Mesenchymal stem cell (in vitro differentiated cells and primary cell): ENCODE data around the gene PGAM1. TPM values are rescaled to one million over a fixed set of nuclear protein-coding genes. Genes with fewer than 3 reads are reported as not detected.

Source experiments
- DNase-seq: peaks from one replicate; pipeline ENCODE4 v3.0.0-alpha.2; 2013
- H2AFZ ChIP-seq: one replicate; pipeline ENCODE4 v1.6.1; 2013; ENCODE audit warnings: low read depth, mild to moderate bottlenecking, control low read depth, inconsistent platforms, low read length, moderate library complexity
- H2AK5ac ChIP-seq: 2 replicates; pipeline ENCODE4 v1.6.1; 2013; ENCODE audit warnings: low read length, moderate library complexity, mild to moderate bottlenecking, inconsistent platforms; ENCODE audit not compliant: severe bottlenecking
- H2BK120ac ChIP-seq: one replicate; pipeline ENCODE4 v1.6.1; 2013; ENCODE audit warnings: low read depth, mild to moderate bottlenecking, inconsistent platforms, low read length, moderate library complexity
- H2BK12ac ChIP-seq, 2 experiments: one replicate each; pipeline ENCODE4 v1.6.1; 2013; ENCODE audit warnings: inconsistent platforms in 2 of 2, low read length in 2 of 2, mild to moderate bottlenecking in 2 of 2, moderate library complexity in 2 of 2, control low read depth in 1 of 2
- H2BK15ac ChIP-seq: one replicate; pipeline ENCODE4 v1.6.1; 2013; ENCODE audit warnings: mild to moderate bottlenecking, low read depth, inconsistent platforms; ENCODE audit not compliant: poor library complexity, severe bottlenecking
- H2BK5ac ChIP-seq: 2 replicates; pipeline ENCODE4 v1.6.1; 2013; ENCODE audit warnings: low read depth, mild to moderate bottlenecking, low read length, control low read depth, inconsistent platforms; ENCODE audit not compliant: poor library complexity, severe bottlenecking
- H3K14ac ChIP-seq, 2 experiments: one replicate each; pipeline ENCODE4 v1.6.1; 2013; ENCODE audit warnings: inconsistent platforms in 2 of 2, low read length in 2 of 2, control low read depth in 1 of 2, mild to moderate bottlenecking in 1 of 2, moderate library complexity in 1 of 2
- H3K18ac ChIP-seq, 2 experiments: one replicate each; pipeline ENCODE4 v1.6.1; 2013; ENCODE audit warnings: inconsistent platforms in 2 of 2, low read length in 2 of 2, control low read depth in 1 of 2, low read depth in 1 of 2, mild to moderate bottlenecking in 1 of 2
- H3K23ac ChIP-seq, 2 experiments: one replicate each; pipeline ENCODE4 v1.6.1; 2013; ENCODE audit warnings: inconsistent platforms in 2 of 2, low read length in 2 of 2, mild to moderate bottlenecking in 2 of 2, moderate library complexity in 2 of 2, control low read depth in 1 of 2
- H3K27ac ChIP-seq: 2 replicates; pipeline ENCODE4 v1.5.1; 2013; ENCODE audit warnings: mild to moderate bottlenecking, moderate library complexity, low read length, control low read depth, inconsistent platforms; ENCODE audit not compliant: poor library complexity, severe bottlenecking
- H3K27me3 ChIP-seq, 2 experiments: 2 replicates each; pipeline versions ENCODE4 v1.6.1 to v1.7.0; 2013; ENCODE audit warnings: low read length in 2 of 2, mild to moderate bottlenecking in 2 of 2, moderate library complexity in 2 of 2, control low read depth in 1 of 2, inconsistent platforms in 1 of 2; ENCODE audit not compliant: control insufficient read depth in 1 of 2, insufficient read depth in 1 of 2
- H3K36me3 ChIP-seq, 2 experiments: 2 replicates each; pipeline versions ENCODE4 v1.6.1 to v1.7.0; 2013; ENCODE audit warnings: low read length in 2 of 2, control low read depth in 1 of 2, inconsistent platforms in 1 of 2, low read depth in 1 of 2, mild to moderate bottlenecking in 1 of 2; ENCODE audit not compliant: insufficient read depth in 2 of 2, control insufficient read depth in 1 of 2
- H3K4ac ChIP-seq, 2 experiments: one replicate each; pipeline ENCODE4 v1.6.1; 2013; ENCODE audit warnings: inconsistent platforms in 2 of 2, low read length in 2 of 2, mild to moderate bottlenecking in 2 of 2, moderate library complexity in 2 of 2, control low read depth in 1 of 2, low read depth in 1 of 2
- H3K4me1 ChIP-seq: 2 replicates; pipeline ENCODE4 v1.6.1; 2013; ENCODE audit warnings: low read depth, low read length, control low read depth; ENCODE audit not compliant: control insufficient read depth, insufficient read depth
- H3K4me2 ChIP-seq: 2 replicates; pipeline ENCODE4 v1.6.1; 2013; ENCODE audit warnings: low read length, mild to moderate bottlenecking, inconsistent platforms; ENCODE audit not compliant: poor library complexity, severe bottlenecking
- H3K4me3 ChIP-seq, 2 experiments: 2 replicates each; pipeline versions ENCODE4 v1.5.1 to v1.7.0; 2013; ENCODE audit warnings: low read length in 2 of 2, mild to moderate bottlenecking in 2 of 2, control low read depth in 1 of 2, low read depth in 1 of 2; ENCODE audit not compliant: insufficient read depth in 1 of 2
- H3K79me1 ChIP-seq: replicated peaks from 2 replicates; pipeline ENCODE4 v1.6.1; 2013; ENCODE audit warnings: mild to moderate bottlenecking, control low read depth, low read length, inconsistent platforms; ENCODE audit not compliant: poor library complexity, severe bottlenecking
- H3K9ac ChIP-seq: 2 replicates; pipeline ENCODE4 v1.7.0; 2013; ENCODE audit warnings: mild to moderate bottlenecking, low read length, moderate library complexity
- H3K9me3 ChIP-seq: 2 replicates; pipeline ENCODE4 v1.7.0; 2013; ENCODE audit warnings: mild to moderate bottlenecking, low read length; ENCODE audit not compliant: control insufficient read depth
- H4K8ac ChIP-seq: one replicate; pipeline ENCODE4 v1.6.1; 2013; ENCODE audit warnings: inconsistent platforms, mild to moderate bottlenecking, low read length, moderate library complexity
- H4K91ac ChIP-seq: one replicate; pipeline ENCODE4 v1.6.1; 2013; ENCODE audit warnings: mild to moderate bottlenecking, low read length, inconsistent platforms
- WGBS: methylation state at CpG from one replicate; pipeline ENCODE4 v1.1.7; 2013; ENCODE audit warnings: mixed read lengths; 5-methylcytosine and 5-hydroxymethylcytosine counted together
- polyA plus RNA-seq, 2 experiments: library from polyadenylated mRNA; stranded (reverse); fragments of 200-250 nt; gene quantifications; one replicate each; pipeline ENCODE4 v1.2.3, GENCODE V29; 2013

PGAM1 gene
- 268 TPM for polyA plus RNA-seq (2013, experiment 1 of 2)
- 270 TPM for polyA plus RNA-seq (2013, experiment 2 of 2)

DNA sequence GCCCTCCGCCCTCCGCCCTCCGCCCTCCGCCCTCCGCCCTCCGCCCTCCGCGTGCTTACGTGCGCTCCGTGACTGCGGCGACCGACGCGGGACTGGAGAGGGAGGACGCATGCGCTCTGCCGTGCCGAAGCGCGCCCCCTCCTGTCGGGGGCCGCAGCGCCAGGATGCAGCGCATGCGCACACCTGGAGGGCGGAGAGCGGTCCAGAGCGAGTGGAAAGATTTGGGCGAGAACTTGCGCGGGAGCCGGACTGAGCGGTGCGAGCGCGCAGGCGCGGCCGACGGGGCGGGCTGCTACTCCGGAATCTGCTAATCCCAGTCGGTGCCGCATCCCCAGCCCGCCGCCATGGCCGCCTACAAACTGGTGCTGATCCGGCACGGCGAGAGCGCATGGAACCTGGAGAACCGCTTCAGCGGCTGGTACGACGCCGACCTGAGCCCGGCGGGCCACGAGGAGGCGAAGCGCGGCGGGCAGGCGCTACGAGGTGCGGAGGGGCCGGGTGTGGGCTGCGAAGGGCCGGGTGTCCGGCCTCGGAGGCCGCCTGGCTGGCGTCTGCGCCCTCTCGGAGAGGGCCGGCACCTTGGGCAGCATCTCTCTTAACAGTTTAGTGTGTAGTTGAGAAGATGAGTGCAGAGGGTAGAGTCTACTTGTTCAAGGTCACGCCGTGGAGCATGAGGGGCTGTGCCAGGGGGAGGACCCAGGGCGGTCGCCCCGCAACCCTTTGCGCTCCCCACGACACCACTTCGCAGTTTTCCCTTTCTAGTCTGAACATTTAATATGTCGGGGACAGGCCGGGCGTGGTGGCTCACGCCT lies at the start of gene PGAM1:
PGAM1 (plus strand) TSS at position 228 of the 812 bp plus-strand sequence; CDS start at position 345, 117 bp downstream.
- H2BK120ac ChIP-seq, result no peak within 1 kb of the TSS
- peak within 1 kb of the TSS in 1 of 2 experiments; percentile 86 for H3K14ac ChIP-seq
- WGBS, result under 1% methylated on average over 62 of the region's 90 CpGs
- H3K9ac ChIP-seq, result peak within 1 kb of the TSS; percentile 98
- peak within 1 kb of the TSS; percentile 41 for H2AK5ac ChIP-seq
- peak within 1 kb of the TSS; percentile 18 for H2AFZ ChIP-seq
- no peak within 1 kb of the TSS for H2BK15ac ChIP-seq
- H3K27me3 ChIP-seq, result no peaks in the 10 kb centered on the region
- peaks cover 9 to 20% of the 10 kb centered on the region in 2 experiments for H3K36me3 ChIP-seq
- no peaks in the 10 kb centered on the region for H3K9me3 ChIP-seq
- H2BK5ac ChIP-seq, result peak within 1 kb of the TSS; percentile 82
- peak within 1 kb of the TSS; percentile 78 for H4K91ac ChIP-seq
- peak within 1 kb of the TSS; percentile 74 to 98 for H3K4me3 ChIP-seq
- no peak within 1 kb of the TSS for H2BK12ac ChIP-seq
- H3K79me1 ChIP-seq, result peaks cover 7% of the 10 kb centered on the region
- peak; percentile 95 for DNase-seq
- peak within 1 kb of the TSS; percentile 90 for H3K27ac ChIP-seq
- H3K4me1 ChIP-seq, result peaks cover 9% of the 10 kb centered on the region
- peak within 1 kb of the TSS; percentile 73 to 99 for H3K18ac ChIP-seq
- peak within 1 kb of the TSS in 1 of 2 experiments; percentile 16 for H3K23ac ChIP-seq
- H3K4ac ChIP-seq, result peak within 1 kb of the TSS; percentile 73 to 94
- peak within 1 kb of the TSS; percentile 73 for H4K8ac ChIP-seq
- H3K4me2 ChIP-seq, result peak within 1 kb of the TSS; percentile 88

DNA sequence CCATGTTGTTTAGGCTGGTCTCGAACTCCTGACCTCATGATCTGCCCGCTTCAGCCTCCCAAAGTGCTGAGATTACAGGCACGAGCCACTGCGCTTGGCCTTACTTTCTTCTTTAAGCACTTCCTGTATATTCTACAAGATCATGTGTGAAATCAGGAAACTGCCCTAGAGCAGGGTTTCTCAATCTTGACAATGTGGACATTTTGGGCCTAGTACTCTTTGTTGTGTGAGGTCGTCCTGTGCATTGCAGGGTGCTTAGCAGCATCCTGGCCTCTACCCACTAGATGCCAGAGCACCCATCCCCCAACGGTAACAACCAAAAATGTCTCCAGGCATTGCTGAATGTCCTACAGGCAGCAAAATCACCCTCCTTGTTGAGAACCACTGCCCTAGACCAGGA lies 49.6 kb upstream of the PGAM1 start:
- Histone ChIP-seq H2BK12ac (no peak overlapping the region), H4K91ac (no peak overlapping the region), H3K9ac (no peak overlapping the region), H2BK5ac (no peak overlapping the region), H3K4me1 (peaks cover 3% of the 10 kb centered on the region), H3K18ac (no peak overlapping the region), H3K27ac (no peak overlapping the region), H3K4me3 (no peak overlapping the region), H2BK120ac (no peak overlapping the region), H4K8ac (no peak overlapping the region), H2AFZ (no peak overlapping the region), H3K27me3 (no peaks in the 10 kb centered on the region), H2BK15ac (no peak overlapping the region), H3K9me3 (no peaks in the 10 kb centered on the region), H2AK5ac (no peak overlapping the region), H3K4ac (no peak overlapping the region), H3K4me2 (no peak overlapping the region), H3K36me3 (peaks cover 69 to 87% of the 10 kb centered on the region in 2 experiments), H3K23ac (no peak overlapping the region), H3K79me1 (no peaks in the 10 kb centered on the region), H3K14ac (no peak overlapping the region)
- peak; percentile 20 for DNase-seq
- 94% methylated on average over 6 of the region's 6 CpGs for WGBS

- Histone ChIP-seq H2AFZ (no peak overlapping the region), H3K27me3 (no peaks in the 10 kb centered on the region), H3K79me1 (no peaks in the 10 kb centered on the region), H3K4me3 (no peak overlapping the region), H3K27ac (no peak overlapping the region), H2BK12ac (no peak overlapping the region), H3K9me3 (no peaks in the 10 kb centered on the region), H3K23ac (no peak overlapping the region), H4K91ac (peak overlapping the region; percentile 6), H2AK5ac (no peak overlapping the region), H3K4ac (no peak overlapping the region), H2BK15ac (no peak overlapping the region), H4K8ac (peak overlapping the region; percentile 56), H3K4me2 (no peak overlapping the region), H3K14ac (no peak overlapping the region), H2BK120ac (no peak overlapping the region), H3K9ac (no peak overlapping the region), H2BK5ac (no peak overlapping the region), H3K4me1 (peaks cover 3% of the 10 kb centered on the region), H3K18ac (no peak overlapping the region), H3K36me3 (peaks cover 59 to 76% of the 10 kb centered on the region in 2 experiments)
- 86% methylated on average over 15 of the region's 15 CpGs for WGBS
- peak; percentile 24 for DNase-seq
These were observed 46.8 kb upstream of the PGAM1 start for GRCh38 chr10:97378933-97379921.
